LNCaP clone FGC (cell line): ENCODE measurements around the gene ESAM.

ENCODE experiments used
- DNase-seq: peaks from one replicate; pipeline ENCODE4 v3.0.0-alpha.2; 2011; ENCODE audit warnings: low read depth
- H3K4me3 ChIP-seq: 2 replicates; pipeline ENCODE4 v1.5.1; 2011; ENCODE audit warnings: mild to moderate bottlenecking, low read depth, low read length, control low read depth
- TF ChIP-seq, protein P1 (sequence below): IDR thresholded peaks from 2 replicates; pipeline ENCODE4 v1.5.1; 2012; ENCODE audit warnings: mild to moderate bottlenecking; ENCODE audit not compliant: control insufficient read depth, insufficient read depth; ENCODE audit errors: extremely low read depth

Gene ESAM

DNA sequence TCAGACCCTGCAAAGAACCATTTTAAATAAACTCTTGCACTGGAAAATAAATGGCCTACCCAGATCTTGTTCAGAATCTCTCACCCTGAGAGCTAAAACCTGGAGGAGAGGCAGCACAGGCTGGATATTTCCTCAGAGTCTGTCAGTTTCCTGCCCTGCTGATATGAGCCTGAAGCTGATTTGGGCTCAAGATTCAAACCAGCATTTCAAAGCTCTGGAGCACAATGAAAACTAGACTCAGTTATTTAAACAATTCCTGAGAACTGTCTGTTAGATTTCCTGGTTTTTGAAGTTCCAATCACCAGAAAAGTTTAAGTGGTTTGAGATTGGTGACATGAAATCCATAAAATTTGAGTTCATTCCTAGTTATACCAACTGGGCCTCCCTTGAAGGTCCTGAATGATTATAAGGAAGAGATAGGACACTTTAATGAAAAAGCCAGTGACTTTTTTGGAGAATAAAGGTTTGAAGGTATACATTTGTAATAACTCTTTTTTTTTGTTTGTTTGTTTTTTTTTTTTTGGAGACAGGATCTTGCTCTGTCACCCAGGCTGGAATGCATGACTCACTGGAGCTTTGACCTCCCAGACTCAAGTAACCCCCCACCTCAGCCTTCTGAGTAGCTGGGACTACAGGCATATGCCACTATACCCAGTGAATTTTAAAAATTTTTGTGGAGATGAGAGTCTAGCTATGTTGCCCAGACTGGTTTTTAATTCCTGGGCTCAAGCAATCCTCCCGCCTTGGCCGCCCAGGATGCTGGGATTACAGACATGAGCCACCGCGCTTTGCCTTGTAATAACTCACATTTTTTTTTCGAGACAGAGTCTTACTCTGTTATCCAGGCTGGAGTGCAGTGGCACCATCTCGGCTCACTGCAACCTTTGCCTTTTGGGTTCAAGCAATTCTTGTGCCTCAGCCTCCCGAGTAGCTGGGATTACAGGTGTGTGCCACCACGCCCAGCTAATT, 8.0 kb upstream of the ESAM start:
- no peak overlapping the region for H3K4me3 ChIP-seq
- no peak for DNase-seq
- TF ChIP-seq, protein P1, sequence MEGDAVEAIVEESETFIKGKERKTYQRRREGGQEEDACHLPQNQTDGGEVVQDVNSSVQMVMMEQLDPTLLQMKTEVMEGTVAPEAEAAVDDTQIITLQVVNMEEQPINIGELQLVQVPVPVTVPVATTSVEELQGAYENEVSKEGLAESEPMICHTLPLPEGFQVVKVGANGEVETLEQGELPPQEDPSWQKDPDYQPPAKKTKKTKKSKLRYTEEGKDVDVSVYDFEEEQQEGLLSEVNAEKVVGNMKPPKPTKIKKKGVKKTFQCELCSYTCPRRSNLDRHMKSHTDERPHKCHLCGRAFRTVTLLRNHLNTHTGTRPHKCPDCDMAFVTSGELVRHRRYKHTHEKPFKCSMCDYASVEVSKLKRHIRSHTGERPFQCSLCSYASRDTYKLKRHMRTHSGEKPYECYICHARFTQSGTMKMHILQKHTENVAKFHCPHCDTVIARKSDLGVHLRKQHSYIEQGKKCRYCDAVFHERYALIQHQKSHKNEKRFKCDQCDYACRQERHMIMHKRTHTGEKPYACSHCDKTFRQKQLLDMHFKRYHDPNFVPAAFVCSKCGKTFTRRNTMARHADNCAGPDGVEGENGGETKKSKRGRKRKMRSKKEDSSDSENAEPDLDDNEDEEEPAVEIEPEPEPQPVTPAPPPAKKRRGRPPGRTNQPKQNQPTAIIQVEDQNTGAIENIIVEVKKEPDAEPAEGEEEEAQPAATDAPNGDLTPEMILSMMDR = no peak

DNA sequence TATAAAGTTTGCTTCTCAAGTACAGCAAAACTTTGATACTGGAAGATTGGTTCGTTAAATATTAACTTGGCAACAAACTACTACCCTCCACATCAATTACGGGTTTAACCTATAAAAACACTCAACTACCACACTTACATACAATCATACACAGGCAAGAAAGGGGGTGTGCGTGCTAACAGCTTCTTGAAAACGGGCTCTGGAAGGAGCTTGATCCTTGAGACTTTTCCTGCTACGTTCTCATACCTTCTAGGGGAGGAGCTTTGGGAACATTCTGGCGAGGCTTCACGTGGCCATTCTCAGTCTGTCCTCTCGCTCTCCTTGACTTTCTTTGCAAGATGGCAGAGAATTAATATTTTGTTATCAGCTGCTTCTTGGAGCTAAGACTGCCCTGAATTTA, 6.8 kb upstream of the ESAM start:
- DNase-seq = no peak
- H3K4me3 ChIP-seq = no peak overlapping the region
- TF ChIP-seq, protein P1 = no peak

DNA sequence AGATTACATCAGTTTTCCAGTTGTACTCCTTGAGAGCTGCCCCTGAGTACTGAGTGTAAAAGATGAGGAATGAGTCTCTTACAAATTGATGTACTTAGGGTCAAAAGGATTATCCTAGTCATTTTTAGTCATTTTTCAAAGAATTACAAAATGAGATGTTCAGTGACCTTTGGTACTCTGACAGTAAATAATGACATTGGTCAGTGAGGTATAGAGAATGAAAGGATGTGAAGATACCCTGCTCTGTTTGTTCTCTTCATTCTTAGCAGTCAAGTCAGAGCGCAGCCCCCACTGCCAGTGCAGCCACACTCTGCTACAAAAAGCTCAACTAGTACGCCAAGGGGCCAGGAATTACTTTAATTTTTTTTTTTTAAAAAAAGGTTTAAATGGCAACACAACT, 4.1 kb upstream of the ESAM start:
- TF ChIP-seq, protein P1 = no peak
- H3K4me3 ChIP-seq = no peak overlapping the region
- DNase-seq = no peak

DNA sequence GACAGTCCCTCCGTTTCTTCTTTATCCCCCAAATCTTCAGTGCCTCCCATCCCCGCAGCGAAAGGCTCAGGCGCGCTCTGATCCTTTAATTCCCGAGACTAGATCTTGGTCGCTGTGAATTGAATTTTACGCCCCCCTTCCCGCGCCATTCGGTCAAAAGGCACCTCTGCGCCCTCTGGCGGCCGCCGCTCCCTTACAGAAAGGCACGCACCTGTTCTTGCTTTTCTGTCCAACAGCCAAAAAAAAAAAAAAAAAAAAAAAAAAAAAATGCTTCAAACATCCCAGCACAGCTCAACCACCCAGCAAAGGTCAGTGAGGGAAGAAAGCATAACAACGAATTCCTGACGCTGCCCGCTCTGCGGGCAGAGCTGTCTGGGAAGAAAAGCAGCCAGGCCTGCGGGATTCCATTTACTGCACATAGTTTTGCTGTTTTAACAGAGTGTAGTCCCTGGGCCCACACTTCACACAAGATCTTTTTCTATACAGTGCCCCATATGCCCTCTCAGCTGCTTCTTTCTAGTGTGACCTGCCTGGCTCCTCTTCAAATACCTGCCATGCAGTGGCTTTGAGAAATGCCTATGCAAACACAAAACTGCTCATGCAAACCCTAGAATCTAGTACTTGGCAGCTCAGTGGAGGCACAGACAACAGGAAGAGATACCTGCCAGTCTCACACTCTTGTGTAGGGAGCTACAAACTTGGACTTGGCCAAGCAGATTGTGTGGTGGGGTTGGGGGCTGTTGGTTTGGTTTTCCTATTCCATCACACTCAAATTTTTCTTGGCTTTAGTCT, 1.3 kb upstream of the ESAM start:
- H3K4me3 ChIP-seq = peak overlapping the region; percentile 57
- DNase-seq = peak; percentile 64
- TF ChIP-seq, protein P1 = peak; percentile 78

DNA sequence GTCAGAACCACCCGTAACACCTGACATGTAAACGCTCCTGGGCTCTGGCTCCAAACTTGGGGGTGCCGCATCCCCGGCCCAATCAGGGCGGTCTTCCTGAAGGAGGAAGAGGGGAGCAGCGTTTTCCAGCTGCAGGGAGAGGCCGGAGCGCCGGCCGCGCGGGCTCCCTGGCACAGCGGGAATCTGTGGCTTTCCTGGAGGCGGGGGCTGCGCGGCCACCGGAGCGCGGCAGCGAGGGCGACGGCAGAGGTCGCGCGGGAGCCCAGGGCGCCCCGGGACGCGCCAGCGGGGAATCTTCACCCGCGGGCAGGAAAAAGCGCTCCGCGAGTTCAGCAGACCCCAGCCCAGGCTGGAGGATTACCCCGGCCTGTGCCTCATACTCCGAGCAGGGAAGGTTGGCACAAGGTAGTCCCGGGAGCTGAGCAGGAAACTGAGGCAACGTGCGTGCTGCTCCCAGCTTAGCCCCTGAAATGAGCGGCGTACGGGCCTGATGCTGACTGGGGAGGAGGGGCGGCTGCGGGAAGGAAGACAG, 600 bp upstream of the ESAM start:
- no peak for DNase-seq
- TF ChIP-seq, protein P1 = peak; percentile 19
- H3K4me3 ChIP-seq = peak overlapping the region; percentile 57

DNA sequence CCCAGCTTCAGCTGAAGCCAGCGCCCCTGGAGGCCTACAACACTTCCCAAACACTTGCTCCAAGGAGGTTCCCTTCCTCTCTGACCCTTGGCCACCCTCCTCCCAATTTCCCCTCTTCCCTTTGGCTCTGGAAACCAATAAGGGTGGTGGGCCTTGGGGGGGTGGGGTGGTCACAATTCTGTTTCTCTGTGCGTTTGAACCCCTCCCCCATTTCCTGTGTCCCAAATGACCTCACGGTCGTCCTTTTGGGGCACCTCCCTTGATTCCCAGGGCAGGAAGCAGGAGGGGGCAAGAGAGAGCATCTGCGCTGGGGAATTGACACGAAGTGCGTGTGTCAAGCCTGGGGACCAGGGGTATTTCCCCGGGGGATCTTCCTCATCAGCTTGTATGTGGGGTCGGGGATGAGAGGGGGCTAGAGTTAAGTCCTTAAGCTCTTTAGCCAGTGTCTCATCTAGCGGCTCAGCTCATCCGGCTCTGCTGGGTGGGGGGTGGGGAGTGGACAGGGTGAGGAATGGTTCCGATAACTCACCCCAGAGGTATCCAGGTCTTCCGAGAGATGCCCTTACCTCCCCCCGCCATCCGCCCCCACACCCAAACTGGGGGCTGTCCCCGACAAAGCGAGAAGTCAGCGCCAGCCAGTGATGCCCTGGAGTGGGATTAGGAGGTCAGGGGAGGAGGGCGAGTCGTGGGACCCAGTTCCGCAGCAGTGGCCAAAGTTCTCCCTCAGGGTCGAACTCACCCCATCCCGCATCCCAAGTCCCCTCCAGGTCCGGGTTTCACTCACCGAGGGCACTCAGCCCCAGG, 587 bp downstream of the ESAM start:
- TF ChIP-seq, protein P1 = no peak

More for the DNA sequence above, 587 bp downstream of the ESAM start:
- DNase-seq = no peak
- H3K4me3 ChIP-seq = peak overlapping the region; percentile 25; the same call in 1 of the 2 replicates
